ENCODE measurements around the gene C17orf75.

The C17orf75 gene

GRCh38 chr17:32357615-32358014 lies 15.6 kb upstream of the C17orf75 start:
- DNase-seq (ENCODE audit: low read depth in 1 of 2, low spot score in 1 of 2): no peak
- no peak overlapping the region for H3K27ac ChIP-seq (replicated peaks)
- TF ChIP-seq REST (IDR thresholded peaks at IDR 0.05; ENCODE audit: insufficient replicate concordance, low read depth): no peak
- no peak for TF ChIP-seq GABPA (IDR thresholded peaks at IDR 0.05; ENCODE audit: low read depth)
- no peak for TF ChIP-seq SPI1 (IDR thresholded peaks at IDR 0.05; ENCODE audit: borderline replicate concordance, low read depth)
- no peak for TF ChIP-seq POLR2AphosphoS5 (IDR thresholded peaks at IDR 0.05; ENCODE audit: low read depth)
- TF ChIP-seq CTCF (IDR thresholded peaks at IDR 0.05; ENCODE audit: insufficient read depth, low read length): no peak
- H3K27me3 ChIP-seq (ENCODE audit: insufficient read depth, poor library complexity, severe bottlenecking): no peaks in the 10 kb centered on the region
- no peak overlapping the region for H3K4me3 ChIP-seq (replicated peaks; ENCODE audit: insufficient read depth, low read length)

- TF ChIP-seq SPI1 (IDR thresholded peaks at IDR 0.05; ENCODE audit: borderline replicate concordance, low read depth) (no peak), REST (IDR thresholded peaks at IDR 0.05; ENCODE audit: insufficient replicate concordance, low read depth) (no peak), CTCF (IDR thresholded peaks at IDR 0.05; ENCODE audit: insufficient read depth, low read length) (no peak), POLR2AphosphoS5 (IDR thresholded peaks at IDR 0.05; ENCODE audit: low read depth) (no peak), GABPA (IDR thresholded peaks at IDR 0.05; ENCODE audit: low read depth) (no peak)
- no peak overlapping the region for H3K4me3 ChIP-seq (replicated peaks; ENCODE audit: insufficient read depth, low read length)
- H3K27me3 ChIP-seq (ENCODE audit: insufficient read depth, poor library complexity, severe bottlenecking): no peaks in the 10 kb centered on the region
- no peak for DNase-seq (ENCODE audit: low read depth in 1 of 2, low spot score in 1 of 2)
- no peak overlapping the region for H3K27ac ChIP-seq (replicated peaks)
Measured at GRCh38 chr17:32356750-32357149, 14.8 kb upstream of the C17orf75 start.

GRCh38 chr17:32356378-32356743 lies 14.4 kb upstream of the C17orf75 start:
- no peak for DNase-seq (ENCODE audit: low read depth in 1 of 2, low spot score in 1 of 2)
- no peak overlapping the region for H3K4me3 ChIP-seq (replicated peaks; ENCODE audit: insufficient read depth, low read length)
- H3K27me3 ChIP-seq (ENCODE audit: insufficient read depth, poor library complexity, severe bottlenecking): no peaks in the 10 kb centered on the region
- no peak for TF ChIP-seq GABPA (IDR thresholded peaks at IDR 0.05; ENCODE audit: low read depth)
- TF ChIP-seq CTCF (IDR thresholded peaks at IDR 0.05; ENCODE audit: insufficient read depth, low read length): no peak
- TF ChIP-seq SPI1 (IDR thresholded peaks at IDR 0.05; ENCODE audit: borderline replicate concordance, low read depth): no peak
- TF ChIP-seq REST (IDR thresholded peaks at IDR 0.05; ENCODE audit: insufficient replicate concordance, low read depth): no peak
- no peak for TF ChIP-seq POLR2AphosphoS5 (IDR thresholded peaks at IDR 0.05; ENCODE audit: low read depth)
- H3K27ac ChIP-seq (replicated peaks): no peak overlapping the region

Data from HL-60 (cell line).